GM18498 (cell line): ENCODE data around the gene STAM.

Experiments
- ATAC-seq: cut with Tn5 transposase; IDR thresholded peaks from one replicate; pipeline ENCODE4 v1.9.1; 2021; ENCODE audit warnings: mild to moderate bottlenecking, moderate library complexity; ENCODE audit not compliant: unreplicated experiment

Gene STAM

GRCh38 chr10:17758200-17758599 lies 114.2 kb downstream of the STAM start:
- no peak for ATAC-seq

GRCh38 chr10:17758896-17759295 lies 114.9 kb downstream of the STAM start:
- ATAC-seq: no peak

- ATAC-seq: no peak
These were observed 120.2 kb downstream of the STAM start for GRCh38 chr10:17764142-17764541.

GRCh38 chr10:17765602-17766001 lies 121.7 kb downstream of the STAM start:
- no peak for ATAC-seq
